ENCODE results near the gene AGA. TPM values are rescaled to one million over a fixed set of nuclear protein-coding genes. Genes with fewer than 3 reads are reported as not detected.

AGA gene
- total RNA-seq, 2 donors from 2014 or later, result 21.8 to 34.1 TPM

DNA sequence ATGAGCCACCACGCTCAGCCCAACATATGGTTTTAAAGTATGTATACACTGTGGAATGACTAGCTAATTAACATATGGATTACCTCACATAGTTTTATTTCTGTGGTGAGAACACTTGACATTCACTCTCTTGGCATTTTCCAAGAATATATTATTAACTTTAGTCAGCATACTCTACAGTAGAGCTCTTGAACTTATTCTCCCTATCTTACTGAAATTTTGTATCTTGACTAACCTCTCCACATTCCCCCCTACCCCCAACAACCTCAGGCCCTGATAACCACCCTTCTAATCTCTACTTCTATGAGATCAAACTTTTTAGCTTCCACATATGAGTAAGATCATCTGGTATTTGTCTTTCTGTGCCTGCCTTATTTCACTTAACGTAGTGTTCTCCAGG lies 38.6 kb upstream of the AGA start:
- DNase-seq (ENCODE audit: low spot score) (no peak), ATAC-seq (ENCODE audit: insufficient number of reproducible peaks, low FRiP score, low read depth) (no peak)
- Histone ChIP-seq H3K4me1 (ENCODE audit: control insufficient read depth in 1 of 2, low read depth in 2 of 2) (no peaks in the 10 kb centered on the region), H3K36me3 (no peaks in the 10 kb centered on the region), H3K9me3 (no peaks in the 10 kb centered on the region), H3K27ac (no peak overlapping the region), H3K4me3 (no peak overlapping the region), H3K27me3 (replicated peaks; ENCODE audit: insufficient read depth) (no peaks in the 10 kb centered on the region)
- TF ChIP-seq, protein P1, sequence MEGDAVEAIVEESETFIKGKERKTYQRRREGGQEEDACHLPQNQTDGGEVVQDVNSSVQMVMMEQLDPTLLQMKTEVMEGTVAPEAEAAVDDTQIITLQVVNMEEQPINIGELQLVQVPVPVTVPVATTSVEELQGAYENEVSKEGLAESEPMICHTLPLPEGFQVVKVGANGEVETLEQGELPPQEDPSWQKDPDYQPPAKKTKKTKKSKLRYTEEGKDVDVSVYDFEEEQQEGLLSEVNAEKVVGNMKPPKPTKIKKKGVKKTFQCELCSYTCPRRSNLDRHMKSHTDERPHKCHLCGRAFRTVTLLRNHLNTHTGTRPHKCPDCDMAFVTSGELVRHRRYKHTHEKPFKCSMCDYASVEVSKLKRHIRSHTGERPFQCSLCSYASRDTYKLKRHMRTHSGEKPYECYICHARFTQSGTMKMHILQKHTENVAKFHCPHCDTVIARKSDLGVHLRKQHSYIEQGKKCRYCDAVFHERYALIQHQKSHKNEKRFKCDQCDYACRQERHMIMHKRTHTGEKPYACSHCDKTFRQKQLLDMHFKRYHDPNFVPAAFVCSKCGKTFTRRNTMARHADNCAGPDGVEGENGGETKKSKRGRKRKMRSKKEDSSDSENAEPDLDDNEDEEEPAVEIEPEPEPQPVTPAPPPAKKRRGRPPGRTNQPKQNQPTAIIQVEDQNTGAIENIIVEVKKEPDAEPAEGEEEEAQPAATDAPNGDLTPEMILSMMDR (IDR thresholded peaks at IDR 0.05), result no peak

DNA sequence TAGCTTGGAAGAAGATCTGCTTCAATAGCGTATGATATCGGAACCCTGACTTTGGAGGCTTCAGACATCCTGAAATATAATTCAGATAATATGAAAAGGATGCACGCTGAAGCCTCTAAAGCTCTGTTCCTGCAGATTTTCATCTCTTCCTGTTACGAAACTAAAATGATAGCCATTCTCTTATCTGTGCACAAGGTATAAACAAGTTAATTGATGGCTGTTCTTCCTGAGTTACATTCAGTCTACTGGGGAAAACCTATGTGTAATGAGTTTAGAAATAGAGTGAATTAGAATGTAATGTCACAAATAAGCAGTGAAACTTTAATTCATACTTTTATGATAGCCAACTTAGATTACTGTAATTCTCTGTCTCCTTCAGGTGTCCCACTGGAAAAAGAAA lies 36.8 kb upstream of the AGA start:
- no peak for DNase-seq (ENCODE audit: low spot score)
- Histone ChIP-seq H3K27ac (no peak overlapping the region), H3K9me3 (no peaks in the 10 kb centered on the region), H3K27me3 (replicated peaks; ENCODE audit: insufficient read depth) (no peaks in the 10 kb centered on the region), H3K36me3 (no peaks in the 10 kb centered on the region), H3K4me3 (no peak overlapping the region), H3K4me1 (ENCODE audit: control insufficient read depth in 1 of 2, low read depth in 2 of 2) (no peaks in the 10 kb centered on the region)
- TF ChIP-seq, protein P1 (IDR thresholded peaks at IDR 0.05), result no peak
- no peak for ATAC-seq (ENCODE audit: insufficient number of reproducible peaks, low FRiP score, low read depth)

DNA sequence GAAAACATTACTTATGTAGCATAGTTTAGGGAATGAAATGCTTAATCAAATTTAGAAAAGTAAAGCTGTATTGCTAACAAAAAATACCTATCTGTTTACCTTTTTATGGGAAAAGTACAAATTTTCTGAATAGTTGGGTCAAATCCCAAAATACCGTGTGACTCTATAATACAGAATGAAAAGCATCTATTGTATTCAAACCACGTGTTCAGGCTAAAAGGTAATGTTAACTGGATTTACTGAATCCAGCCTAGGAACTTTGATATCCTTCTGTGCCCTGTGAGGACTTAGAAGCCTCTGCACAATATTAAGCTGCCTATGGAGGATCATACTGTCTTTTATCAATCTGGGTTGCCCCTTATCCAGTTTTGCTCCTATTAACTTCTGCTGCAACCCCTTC lies 36.3 kb upstream of the AGA start:
- TF ChIP-seq, protein P1 (IDR thresholded peaks at IDR 0.05), result no peak
- Histone ChIP-seq H3K4me1 (ENCODE audit: control insufficient read depth in 1 of 2, low read depth in 2 of 2) (no peaks in the 10 kb centered on the region), H3K9me3 (no peaks in the 10 kb centered on the region), H3K27me3 (replicated peaks; ENCODE audit: insufficient read depth) (no peaks in the 10 kb centered on the region), H3K27ac (no peak overlapping the region), H3K36me3 (no peaks in the 10 kb centered on the region), H3K4me3 (no peak overlapping the region)
- ATAC-seq (ENCODE audit: insufficient number of reproducible peaks, low FRiP score, low read depth), result no peak
- no peak for DNase-seq (ENCODE audit: low spot score)

DNA sequence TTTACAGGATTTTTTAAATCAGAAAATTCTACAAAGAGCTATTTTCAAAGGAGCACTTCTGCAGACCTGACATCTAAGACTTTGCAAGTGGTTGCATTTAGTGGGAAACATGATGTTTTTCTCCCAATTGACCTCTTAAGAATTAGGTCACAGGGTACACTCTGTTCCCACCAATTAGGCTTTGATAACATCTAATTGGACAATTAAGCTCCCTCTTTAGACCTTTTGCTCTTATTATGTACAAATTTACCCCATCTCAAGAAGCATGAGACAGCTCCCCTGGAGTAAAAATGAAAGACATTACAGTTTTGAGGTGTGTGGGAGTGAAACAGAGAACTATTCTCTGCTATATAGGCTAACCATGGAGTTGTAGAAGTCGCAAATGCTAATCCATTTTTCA lies 31.8 kb upstream of the AGA start:
- H3K36me3 ChIP-seq, result no peaks in the 10 kb centered on the region
- H3K9me3 ChIP-seq, result no peaks in the 10 kb centered on the region
- TF ChIP-seq, protein P1 (IDR thresholded peaks at IDR 0.05), result no peak
- ATAC-seq (ENCODE audit: insufficient number of reproducible peaks, low FRiP score, low read depth) (no peak), DNase-seq (ENCODE audit: low spot score) (no peak)
- no peaks in the 10 kb centered on the region for H3K4me1 ChIP-seq (ENCODE audit: control insufficient read depth in 1 of 2, low read depth in 2 of 2)
- no peak overlapping the region for H3K4me3 ChIP-seq
- H3K27ac ChIP-seq, result no peak overlapping the region
- H3K27me3 ChIP-seq (replicated peaks; ENCODE audit: insufficient read depth), result no peaks in the 10 kb centered on the region

DNA sequence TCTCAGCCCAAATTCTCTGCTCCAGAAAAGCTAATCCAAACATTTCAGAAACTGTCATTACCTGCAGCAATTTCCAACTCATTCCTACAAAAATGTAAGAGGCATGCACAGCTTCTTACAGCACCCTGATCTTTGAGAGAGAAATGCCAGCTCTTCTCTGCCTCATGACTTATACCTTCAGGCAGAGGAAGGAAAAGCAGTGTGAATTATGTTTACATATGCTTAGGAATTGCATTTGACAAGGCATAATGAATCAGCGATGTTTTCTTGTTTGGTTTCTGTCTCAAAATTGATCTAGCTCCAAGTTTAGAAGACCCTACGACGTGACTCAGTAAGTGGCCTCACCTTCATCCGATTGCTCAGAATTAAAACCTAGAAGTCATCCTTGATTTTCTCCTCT lies 21.8 kb upstream of the AGA start:
- H3K4me3 ChIP-seq, result no peak overlapping the region
- no peaks in the 10 kb centered on the region for H3K27me3 ChIP-seq (replicated peaks; ENCODE audit: insufficient read depth)
- DNase-seq (ENCODE audit: low spot score), result no peak
- H3K4me1 ChIP-seq (ENCODE audit: control insufficient read depth in 1 of 2, low read depth in 2 of 2), result no peaks in the 10 kb centered on the region
- TF ChIP-seq, protein P1 (IDR thresholded peaks at IDR 0.05), result no peak
- H3K9me3 ChIP-seq, result no peaks in the 10 kb centered on the region
- ATAC-seq (ENCODE audit: insufficient number of reproducible peaks, low FRiP score, low read depth), result no peak
- no peaks in the 10 kb centered on the region for H3K36me3 ChIP-seq
- no peak overlapping the region for H3K27ac ChIP-seq
